H1 (cell line): ENCODE data around the gene LYPD4.
A peak's percentile ranks its signal among the peaks of the same experiment; 100 is the strongest.

ENCODE experiments used
- BACH1 ChIP-seq: IDR thresholded peaks from 2 replicates; pipeline ENCODE4 v1.6.1; 2012; ENCODE audit warnings: low read length, improper control_type of control experiment
- CTCF ChIP-seq, 3 experiments: IDR thresholded peaks; 1 replicate in 2 of 3; 2 replicates in 1 of 3; pipeline versions ENCODE4 v1.5.1 to v1.6.1; 2011; ENCODE audit warnings: low read length in 3 of 3, mild to moderate bottlenecking in 3 of 3, inconsistent platforms in 2 of 3, low read depth in 1 of 3, moderate library complexity in 1 of 3; ENCODE audit not compliant: insufficient read depth in 1 of 3; ENCODE audit errors: control extremely low read depth in 1 of 3
- NRF1 ChIP-seq: IDR thresholded peaks from 2 replicates; pipeline ENCODE4 v1.6.1; 2011; ENCODE audit warnings: mild to moderate bottlenecking, low read depth, low read length, improper control_type of control experiment
- POLR2A ChIP-seq, 2 experiments: IDR thresholded peaks; 1 replicate in 1 of 2; 2 replicates in 1 of 2; pipeline ENCODE4 v1.6.1; 2011; ENCODE audit warnings: low read depth in 2 of 2, low read length in 2 of 2, mild to moderate bottlenecking in 2 of 2; ENCODE audit errors: control extremely low read depth in 1 of 2
- SUZ12 ChIP-seq: fragments of 200-600 bp; sonication (generic); IDR thresholded peaks from 2 replicates; pipeline ENCODE4 v1.6.1; 2012; ENCODE audit warnings: mild to moderate bottlenecking, inconsistent platforms, low read length, moderate library complexity, mixed read lengths

DNA sequence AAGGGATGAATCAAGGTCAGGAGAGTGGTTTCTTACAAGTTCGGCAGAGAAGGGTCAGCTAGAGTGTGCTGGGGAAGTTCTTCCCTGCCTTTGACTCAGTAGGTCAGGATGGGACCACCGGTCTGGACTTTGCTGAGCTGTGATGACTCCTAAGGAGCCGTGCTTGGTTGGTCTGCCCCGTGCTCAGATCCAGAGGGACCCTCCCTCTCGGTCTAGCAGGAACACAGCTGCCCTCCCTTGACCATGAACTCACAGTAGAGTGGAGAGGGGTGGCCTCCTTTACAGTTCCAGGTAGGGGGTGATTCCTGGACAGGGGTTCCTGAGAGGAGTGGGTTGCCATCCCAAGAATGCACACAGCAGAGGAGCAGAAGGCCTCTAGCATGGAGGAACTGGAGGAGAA, 19.9 kb upstream of the LYPD4 start:
- TF ChIP-seq SUZ12 (no peak), POLR2A (IDR thresholded peaks at IDR 0.05; ENCODE audit: control extremely low read depth in 1 of 2, low read depth in 2 of 2, low read length in 2 of 2) (peak in 1 of 2 experiments; percentile 64; a peak in 2 of 3 replicates), NRF1 (no peak), BACH1 (no peak), CTCF (IDR thresholded peaks at IDR 0.05; ENCODE audit: control extremely low read depth in 1 of 3, insufficient read depth in 1 of 3, low read depth in 1 of 3, low read length in 3 of 3) (no peak)
